K562 (cell line): ENCODE data around the gene ARHGEF10L. TPM values are rescaled to one million over a fixed set of nuclear protein-coding genes. Genes with fewer than 3 reads are reported as not detected.
A peak's percentile ranks its signal among the peaks of the same experiment; 100 is the strongest.

ENCODE experiments used
- ATAC-seq: fragments of 200-7000 bp; cut with Tn5 transposase; 3 replicates; pipeline ENCODE4 v1.9.1; 2020; ENCODE audit warnings: moderate library complexity
- BruUV-seq: library from RNA; stranded (reverse); fragments of 400-500 nt; replicated peaks from 2 replicates; lab custom pipeline; 2021; lab: Mats Ljungman, UMichigan
- CTCF ChIA-PET: fragments of 300-600 bp; formaldehyde crosslinking; extraction: SDS; loops from one replicate; lab custom pipeline; 2021; ENCODE audit warnings: low intra/inter-chr PET ratio; lab: Yijun Ruan, JAX
- POLR2A ChIA-PET: fragments of 300-600, 350-650 bp; sonication (Branson Sonifier 250); formaldehyde crosslinking; extraction: SDS; loops from one replicate; lab custom pipeline; 2021; ENCODE audit warnings: antibody characterized with exemption, inconsistent platforms; lab: Yijun Ruan, JAX
- DNase-seq, 4 experiments: peaks; one replicate each; pipeline versions ENCODE4 v3.0.0 to v3.0.0-alpha.2; 2011 to 2018; ENCODE audit warnings: low spot score in 3 of 4, mixed read lengths in 3 of 4; ENCODE audit errors: extremely low read depth in 1 of 4
- FAIRE-seq: peaks from 2 replicates; lab custom pipeline; 2011; peaks lifted over from hg19 to GRCh38; lab: Jason Lieb, UNC
- H2AFZ ChIP-seq: 2 replicates; pipeline ENCODE4 v1.6.0; 2011; ENCODE audit warnings: low read depth, low read length, control low read depth, inconsistent platforms
- H3K27ac ChIP-seq: fragments of 200-600 bp; 3 replicates; pipeline ENCODE4 v1.8.0; 2011; ENCODE audit warnings: low read depth, mild to moderate bottlenecking, control low read depth, inconsistent platforms, low read length, moderate library complexity, mixed read lengths; ENCODE audit errors: extremely low read depth
- H3K27me3 ChIP-seq, 2 experiments: fragments of 300-600 bp in 1 of 2; 2 replicates in 1 of 2; 3 replicates in 1 of 2; pipeline versions ENCODE4 v1.6.0 to v1.8.0; 2011; ENCODE audit warnings: inconsistent platforms in 2 of 2, low read length in 2 of 2, mild to moderate bottlenecking in 1 of 2, mixed read lengths in 1 of 2, moderate library complexity in 1 of 2; ENCODE audit not compliant: control insufficient read depth in 2 of 2, insufficient read depth in 2 of 2
- H3K36me3 ChIP-seq: fragments of 300-600 bp; 3 replicates; pipeline ENCODE4 v1.8.0; 2011; ENCODE audit warnings: mild to moderate bottlenecking, low read length, inconsistent platforms; ENCODE audit not compliant: control insufficient read depth, insufficient read depth
- H3K4me1 ChIP-seq, 2 experiments: fragments of 200-600 bp in 1 of 2; replicated peaks in 1 of 2; 2 replicates in 1 of 2; 3 replicates in 1 of 2; pipeline versions ENCODE4 v1.5.1 to v1.8.0; 2011; ENCODE audit warnings: inconsistent platforms in 2 of 2, low read length in 2 of 2, mild to moderate bottlenecking in 1 of 2, mixed read lengths in 1 of 2, moderate library complexity in 1 of 2; ENCODE audit not compliant: control insufficient read depth in 2 of 2, insufficient read depth in 2 of 2
- H3K4me2 ChIP-seq: 2 replicates; pipeline ENCODE4 v1.6.1; 2011; ENCODE audit warnings: low read length, control low read depth, inconsistent platforms, mixed read lengths; ENCODE audit not compliant: insufficient read depth
- H3K4me3 ChIP-seq: fragments of 200-600 bp; sonication (generic), shearing (Covaris generic); 2 replicates; pipeline ENCODE4 v1.5.1; 2016; ENCODE audit warnings: control low read depth, inconsistent platforms
- H3K79me2 ChIP-seq: fragments of 200-600 bp; 3 replicates; pipeline ENCODE4 v1.8.0; 2011; ENCODE audit warnings: low read length, inconsistent platforms; ENCODE audit not compliant: control insufficient read depth, insufficient read depth
- H3K9ac ChIP-seq, 2 experiments: 2 replicates each; pipeline versions ENCODE4 v1.6.0 to v1.6.1; 2011; ENCODE audit warnings: low read depth in 2 of 2, low read length in 2 of 2, control low read depth in 1 of 2, inconsistent platforms in 1 of 2, mild to moderate bottlenecking in 1 of 2, mixed read lengths in 1 of 2; ENCODE audit not compliant: insufficient read depth in 1 of 2
- H3K9me1 ChIP-seq: one replicate; pipeline ENCODE4 v1.6.0; 2011; ENCODE audit warnings: inconsistent platforms, mild to moderate bottlenecking, low read length, moderate library complexity; ENCODE audit not compliant: control insufficient read depth, insufficient read depth
- H3K9me3 ChIP-seq: replicated peaks from 2 replicates; pipeline ENCODE4 v1.5.1; 2011; ENCODE audit warnings: low read depth, low read length, inconsistent platforms; ENCODE audit not compliant: control insufficient read depth, insufficient read depth
- H4K20me1 ChIP-seq: replicated peaks from 2 replicates; pipeline ENCODE4 v1.6.1; 2011; ENCODE audit warnings: low read length, inconsistent platforms, mixed read lengths; ENCODE audit not compliant: control insufficient read depth, insufficient read depth
- ADNP ChIP-seq: fragments of 200-800 bp; sonication (Bioruptor generic); IDR thresholded peaks from 2 replicates; pipeline ENCODE4 v1.6.1; 2016; ENCODE audit warnings: missing genetic modification characterization, missing compliant biosample characterization
- BCOR ChIP-seq: fragments of 450-650 bp; IDR thresholded peaks from 2 replicates; pipeline ENCODE4 v1.6.1; 2016
- FOXJ3 ChIP-seq: sonication (generic); formaldehyde crosslinking; IDR thresholded peaks from 2 replicates; pipeline ENCODE4 v1.4.0; 2020; ENCODE audit warnings: mild to moderate bottlenecking, missing genetic modification reagents
- HDAC2 ChIP-seq: fragments of 450-650 bp; IDR thresholded peaks from 2 replicates; pipeline ENCODE4 v1.6.1; 2016; ENCODE audit warnings: mild to moderate bottlenecking
- KDM1A ChIP-seq, 2 experiments: fragments of 450-650 bp; IDR thresholded peaks; 2 replicates each; pipeline ENCODE4 v1.6.1; 2016; ENCODE audit warnings: mild to moderate bottlenecking in 2 of 2
- NUFIP1 ChIP-seq: fragments of 450-650 bp; IDR thresholded peaks from 2 replicates; pipeline ENCODE4 v1.6.1; 2018; ENCODE audit not compliant: partially characterized antibody
- PHB2 ChIP-seq: fragments of 450-650 bp; IDR thresholded peaks from 2 replicates; pipeline ENCODE4 v1.6.1; 2017; ENCODE audit warnings: low read depth
- RBBP5 ChIP-seq: fragments of 200-600 bp; sonication (generic); IDR thresholded peaks from 2 replicates; pipeline ENCODE4 v1.6.1; 2012; ENCODE audit warnings: borderline replicate concordance, mild to moderate bottlenecking, low read length, control low read depth, inconsistent platforms; ENCODE audit not compliant: insufficient read depth, poor library complexity, severe bottlenecking
- RBM25 ChIP-seq: fragments of 200-400 bp; formaldehyde crosslinking; IDR thresholded peaks from 2 replicates; pipeline ENCODE4 v1.6.1; 2018; ENCODE audit warnings: low read length, low read depth, moderate library complexity; ENCODE audit not compliant: severe bottlenecking
- RCOR1 ChIP-seq, 2 experiments: IDR thresholded peaks; 2 replicates each; pipeline ENCODE4 v1.6.1; 2012; ENCODE audit warnings: low read depth in 2 of 2, low read length in 2 of 2, borderline replicate concordance in 1 of 2, improper control_type of control experiment in 1 of 2
- SMARCA5 ChIP-seq: fragments of 450-650 bp; IDR thresholded peaks from 2 replicates; pipeline ENCODE4 v1.6.1; 2016
- TAF7 ChIP-seq: fragments of 450-650 bp; IDR thresholded peaks from 2 replicates; pipeline ENCODE4 v1.6.1; 2016; ENCODE audit warnings: missing genetic modification characterization, missing compliant biosample characterization
- ZFP36 ChIP-seq: fragments of 150-350 bp; IDR thresholded peaks from 2 replicates; pipeline ENCODE4 v1.6.1; 2018; ENCODE audit warnings: low read length, low read depth; ENCODE audit not compliant: partially characterized antibody
- ZNF766 ChIP-seq: fragments of 200-800 bp; sonication (Bioruptor generic); conservative IDR thresholded peaks from 2 replicates; pipeline ENCODE4 v1.6.1; 2016; ENCODE audit warnings: missing genetic modification characterization, missing compliant biosample characterization
- WGBS: fragments of 100-300 bp; shearing (Covaris generic); methylation state at CpG from one replicate; pipeline ENCODE4 v1.1.6; 2016; ENCODE audit warnings: low coverage, mixed read lengths; ENCODE audit not compliant: insufficient coverage; ENCODE audit errors: missing lambda C conversion rate; 5-methylcytosine and 5-hydroxymethylcytosine counted together
- in situ Hi-C: fragments of 300-500 bp; cut with MboI; formaldehyde crosslinking; loops from 4 replicates; pipeline ENCODE4 v1.15.0; 2018; ENCODE audit warnings: inconsistent platforms, mixed read lengths
- intact Hi-C: fragments of 100-400 bp; cut with micrococcal nuclease; formaldehyde crosslinking; loops from 2 replicates; pipeline ENCODE4 v1.14.2; 2022
- polyA plus RNA-seq, 8 experiments: library from polyadenylated mRNA; depleted of rRNA in 4 of 8; stranded (reverse) in 5 of 8; unstranded in 3 of 8; fragments of >200 nt; fragmentation: Nextera tagmentation in 2 of 8; fragmentation: Illumina TruSeq in 1 of 8; extraction: Ambion mirVana in 2 of 8; extraction: Trizol in 1 of 8; gene quantifications; 2 replicates each; pipeline versions ENCODE4 v1.2.1 to v1.2.3, GENCODE V29; 2011 to 2014; ENCODE audit warnings: inconsistent platforms in 1 of 8, missing spikeins in 1 of 8
- total RNA-seq, 7 experiments: library from RNA; depleted of rRNA in 6 of 7; stranded (reverse); fragments of >200 nt in 6 of 7; fragmentation: Illumina TruSeq in 2 of 7; extraction: Trizol in 2 of 7; gene quantifications; 2 replicates each; pipeline versions ENCODE4 v1.2.1 to v1.2.3, GENCODE V29; 2011 to 2021; ENCODE audit warnings: low replicate concordance in 1 of 7
- TF ChIP-seq, protein P1 (sequence below): fragments of 250-450 bp; sonication (Bioruptor Pico); IDR thresholded peaks from 2 replicates; pipeline ENCODE4 v1.5.0; 2020; ENCODE audit warnings: mild to moderate bottlenecking, borderline replicate concordance
- TF ChIP-seq, protein P2 (sequence below): fragments of 450-650 bp; conservative IDR thresholded peaks from 2 replicates; pipeline ENCODE4 v1.6.1; 2016; ENCODE audit warnings: missing genetic modification characterization, low read depth, mild to moderate bottlenecking, missing compliant biosample characterization, moderate library complexity
- TF ChIP-seq, protein P3 (sequence below): fragments of 250-450 bp; sonication (Bioruptor Pico); IDR thresholded peaks from 2 replicates; pipeline ENCODE4 v1.5.0; 2022; ENCODE audit warnings: mild to moderate bottlenecking

ARHGEF10L gene
- total and polyA plus RNA-seq, 9 of the 15 experiments (the other 6 are each of a cell fraction or from before 2014, with no cell fraction given), result 0.09 to 0.13 TPM; not detected in 7

DNA sequence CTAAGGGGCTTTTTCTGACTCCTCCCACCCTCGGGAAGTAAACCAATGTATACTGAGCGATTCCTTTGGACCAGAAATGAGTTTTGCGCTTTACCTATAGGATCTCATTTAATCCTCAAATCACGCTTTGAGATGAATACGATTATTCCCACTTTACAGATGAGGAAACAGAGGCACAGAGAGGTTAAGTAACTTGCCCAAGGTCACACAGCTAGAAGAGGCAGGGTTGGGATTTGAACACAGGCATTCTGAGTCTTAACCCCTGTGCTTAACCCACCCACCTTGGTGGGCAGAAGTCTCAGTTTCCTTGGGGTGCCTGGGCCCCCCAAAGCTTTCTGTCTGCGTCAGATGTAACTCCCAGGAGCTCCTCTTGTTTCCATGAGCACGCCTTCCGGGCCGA lies 129.8 kb downstream of the ARHGEF10L start:
- H3K9me3 ChIP-seq, result no peaks in the 10 kb centered on the region
- intact Hi-C loops (loop anchor here (10.0 kb wide), 1 partner anchor 435 kb away; the partner anchor contains the start of gene IGSF21), in situ Hi-C loops (loop anchor here (10.0 kb wide), 2 partner anchors 155 to 905 kb away; no protein-coding TSS in a partner anchor)
- H2AFZ ChIP-seq, result no peak overlapping the region
- no TSS peak for BruUV-seq
- DNase-seq (no peak), ATAC-seq (no peak), FAIRE-seq (no peak)
- ChIA-PET CTCF (no interaction called here), POLR2A (interaction anchor here (0.6 to 0.8 kb wide), 2 partner anchors 226 to 438 kb away, joined by 3 to 4 read pairs; partner anchors contain the start of gene IGSF21)
- peak; percentile 52; the same call in 1 of the 2 replicates for TF ChIP-seq ADNP
- 0 out of 4 replicates have a peak, but pooled peaks of 1 of the 2 experiments have one; percentile 35 for TF ChIP-seq KDM1A (IDR thresholded peaks at IDR 0.05)
- TF ChIP-seq RBM25, result peak; percentile 95
- no peak for TF ChIP-seq FOXJ3 (CRISPR knock-in tag)
- TF ChIP-seq, protein P1, sequence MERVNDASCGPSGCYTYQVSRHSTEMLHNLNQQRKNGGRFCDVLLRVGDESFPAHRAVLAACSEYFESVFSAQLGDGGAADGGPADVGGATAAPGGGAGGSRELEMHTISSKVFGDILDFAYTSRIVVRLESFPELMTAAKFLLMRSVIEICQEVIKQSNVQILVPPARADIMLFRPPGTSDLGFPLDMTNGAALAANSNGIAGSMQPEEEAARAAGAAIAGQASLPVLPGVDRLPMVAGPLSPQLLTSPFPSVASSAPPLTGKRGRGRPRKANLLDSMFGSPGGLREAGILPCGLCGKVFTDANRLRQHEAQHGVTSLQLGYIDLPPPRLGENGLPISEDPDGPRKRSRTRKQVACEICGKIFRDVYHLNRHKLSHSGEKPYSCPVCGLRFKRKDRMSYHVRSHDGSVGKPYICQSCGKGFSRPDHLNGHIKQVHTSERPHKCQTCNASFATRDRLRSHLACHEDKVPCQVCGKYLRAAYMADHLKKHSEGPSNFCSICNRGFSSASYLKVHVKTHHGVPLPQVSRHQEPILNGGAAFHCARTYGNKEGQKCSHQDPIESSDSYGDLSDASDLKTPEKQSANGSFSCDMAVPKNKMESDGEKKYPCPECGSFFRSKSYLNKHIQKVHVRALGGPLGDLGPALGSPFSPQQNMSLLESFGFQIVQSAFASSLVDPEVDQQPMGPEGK, result no peak
- peak; percentile 82 for TF ChIP-seq ZFP36
- TF ChIP-seq PHB2, result no peak
- TF ChIP-seq RBBP5, result no peak
- TF ChIP-seq, protein P2, sequence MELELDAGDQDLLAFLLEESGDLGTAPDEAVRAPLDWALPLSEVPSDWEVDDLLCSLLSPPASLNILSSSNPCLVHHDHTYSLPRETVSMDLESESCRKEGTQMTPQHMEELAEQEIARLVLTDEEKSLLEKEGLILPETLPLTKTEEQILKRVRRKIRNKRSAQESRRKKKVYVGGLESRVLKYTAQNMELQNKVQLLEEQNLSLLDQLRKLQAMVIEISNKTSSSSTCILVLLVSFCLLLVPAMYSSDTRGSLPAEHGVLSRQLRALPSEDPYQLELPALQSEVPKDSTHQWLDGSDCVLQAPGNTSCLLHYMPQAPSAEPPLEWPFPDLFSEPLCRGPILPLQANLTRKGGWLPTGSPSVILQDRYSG, result no peak
- TF ChIP-seq SMARCA5, result 0 out of 2 replicates have a peak, but pooled peaks have one; percentile 47
- TF ChIP-seq ZNF766, result no peak
- TF ChIP-seq BCOR, result peak; percentile 88
- TF ChIP-seq, protein P3, sequence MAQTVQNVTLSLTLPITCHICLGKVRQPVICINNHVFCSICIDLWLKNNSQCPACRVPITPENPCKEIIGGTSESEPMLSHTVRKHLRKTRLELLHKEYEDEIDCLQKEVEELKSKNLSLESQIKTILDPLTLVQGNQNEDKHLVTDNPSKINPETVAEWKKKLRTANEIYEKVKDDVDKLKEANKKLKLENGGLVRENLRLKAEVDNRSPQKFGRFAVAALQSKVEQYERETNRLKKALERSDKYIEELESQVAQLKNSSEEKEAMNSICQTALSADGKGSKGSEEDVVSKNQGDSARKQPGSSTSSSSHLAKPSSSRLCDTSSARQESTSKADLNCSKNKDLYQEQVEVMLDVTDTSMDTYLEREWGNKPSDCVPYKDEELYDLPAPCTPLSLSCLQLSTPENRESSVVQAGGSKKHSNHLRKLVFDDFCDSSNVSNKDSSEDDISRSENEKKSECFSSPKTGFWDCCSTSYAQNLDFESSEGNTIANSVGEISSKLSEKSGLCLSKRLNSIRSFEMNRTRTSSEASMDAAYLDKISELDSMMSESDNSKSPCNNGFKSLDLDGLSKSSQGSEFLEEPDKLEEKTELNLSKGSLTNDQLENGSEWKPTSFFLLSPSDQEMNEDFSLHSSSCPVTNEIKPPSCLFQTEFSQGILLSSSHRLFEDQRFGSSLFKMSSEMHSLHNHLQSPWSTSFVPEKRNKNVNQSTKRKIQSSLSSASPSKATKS (CRISPR knock-in tag), result no peak
- TF ChIP-seq NUFIP1, result no peak
- TF ChIP-seq RCOR1 (IDR thresholded peaks at IDR 0.05; ENCODE audit: borderline replicate concordance in 1 of 2, low read depth in 2 of 2, low read length in 2 of 2), result 0 out of 4 replicates have a peak, but pooled peaks of 1 of the 2 experiments have one; percentile 40
- peak; percentile 51; the same call in 1 of the 2 replicates for TF ChIP-seq HDAC2
- TF ChIP-seq TAF7 (tag), result no peak
- H3K4me2 ChIP-seq, result no peak overlapping the region
- H3K9me1 ChIP-seq, result peaks cover 3% of the 10 kb centered on the region
- H4K20me1 ChIP-seq, result peaks cover 14% of the 10 kb centered on the region
- H3K4me1 ChIP-seq, result peaks cover 0 to 4% of the 10 kb centered on the region in 2 experiments; a peak in 1 of 5 replicates
- H3K36me3 ChIP-seq, result no peaks in the 10 kb centered on the region
- H3K79me2 ChIP-seq, result no peaks in the 10 kb centered on the region
- no peak overlapping the region for H3K27ac ChIP-seq
- H3K4me3 ChIP-seq, result no peak overlapping the region
- H3K27me3 ChIP-seq, result peaks cover 17 to 62% of the 10 kb centered on the region in 2 experiments
- no peak overlapping the region for H3K9ac ChIP-seq
- 2% methylated on average over 9 of the region's 9 CpGs for WGBS
